Stimulated activated naive CD8-positive, alpha-beta T cell treated with anti-CD3 and anti-CD28 coated beads, Interleukin-15, Interleukin-2, amounts not matched to agents 100 U/mL and 50 U/mL, for 24 hours (primary cell): Measurements from ENCODE around the gene CAMK2G.

Source experiments
- ATAC-seq: fragments of 150-1000 bp; cut with Tn5 transposase; one replicate; pipeline ENCODE4 v1.10.0; 2021
- DNase-seq: peaks from one replicate; pipeline ENCODE4 v3.0.0; 2021

CAMK2G gene

GRCh38 chr10:73879296-73880173, 5.2 kb upstream of the CAMK2G start:
- DNase-seq: peak; percentile 95
- ATAC-seq: peak; percentile 95

GRCh38 chr10:73878365-73878764, 4.0 kb upstream of the CAMK2G start:
- ATAC-seq: no peak
- DNase-seq: no peak

- DNase-seq: no peak
- no peak for ATAC-seq
These were observed 3.3 kb upstream of the CAMK2G start for GRCh38 chr10:73877533-73878160.

GRCh38 chr10:73876971-73877370, 2.6 kb upstream of the CAMK2G start:
- ATAC-seq: no peak

GRCh38 chr10:73876566-73876965, 2.2 kb upstream of the CAMK2G start:
- no peak for DNase-seq
- ATAC-seq: no peak

More at GRCh38 chr10:73876971-73877370, 2.6 kb upstream of the CAMK2G start:
- DNase-seq: no peak

GRCh38 chr10:73876157-73876556, 1.8 kb upstream of the CAMK2G start:
- DNase-seq: no peak
- no peak for ATAC-seq

GRCh38 chr10:73875139-73875475, 752 bp upstream of the CAMK2G start:
- peak; percentile 34 for ATAC-seq

GRCh38 chr10:73873838-73874215, 528 bp downstream of the CAMK2G start:
- no peak for DNase-seq
- no peak for ATAC-seq

More at GRCh38 chr10:73875139-73875475, 752 bp upstream of the CAMK2G start:
- no peak for DNase-seq

GRCh38 chr10:73873142-73873837, 1.1 kb downstream of the CAMK2G start:
- ATAC-seq: no peak
- DNase-seq: no peak

- ATAC-seq (no peak), DNase-seq (no peak)
These were observed 2.1 kb downstream of the CAMK2G start for GRCh38 chr10:73872190-73872710.

- ATAC-seq (no peak), DNase-seq (no peak)
These were observed 2.8 kb downstream of the CAMK2G start for GRCh38 chr10:73871295-73872189.

GRCh38 chr10:73868655-73869195, 5.6 kb downstream of the CAMK2G start:
- no peak for ATAC-seq

GRCh38 chr10:73867871-73868631, 6.3 kb downstream of the CAMK2G start:
- no peak for ATAC-seq

More at GRCh38 chr10:73868655-73869195, 5.6 kb downstream of the CAMK2G start:
- no peak for DNase-seq

GRCh38 chr10:73867126-73867807, 7.1 kb downstream of the CAMK2G start:
- no peak for DNase-seq
- no peak for ATAC-seq

More at GRCh38 chr10:73867871-73868631, 6.3 kb downstream of the CAMK2G start:
- no peak for DNase-seq

GRCh38 chr10:73866621-73867020, 7.7 kb downstream of the CAMK2G start:
- ATAC-seq (no peak), DNase-seq (no peak)

- ATAC-seq (peak; percentile 78), DNase-seq (peak; percentile 67)
These were observed 8.6 kb downstream of the CAMK2G start for GRCh38 chr10:73865459-73866442.

GRCh38 chr10:73865107-73865458, 9.3 kb downstream of the CAMK2G start:
- DNase-seq (no peak), ATAC-seq (no peak)

GRCh38 chr10:73864229-73864628, 10.1 kb downstream of the CAMK2G start:
- DNase-seq: no peak
- ATAC-seq: no peak
